UCSD-AML1 (cell line): ENCODE data around the gene NRXN2.
"Not testable (repeated sequence)": the region's sequence is repeated elsewhere in the genome, so short reads cannot be mapped to it uniquely, and the experiment has no call there.

Experiments used
- DNase-seq: peaks from one replicate; lab custom pipeline; 2025; ENCODE audit not compliant: unreplicated experiment; lab: John Stamatoyannopoulos, UW

NRXN2 gene

DNA sequence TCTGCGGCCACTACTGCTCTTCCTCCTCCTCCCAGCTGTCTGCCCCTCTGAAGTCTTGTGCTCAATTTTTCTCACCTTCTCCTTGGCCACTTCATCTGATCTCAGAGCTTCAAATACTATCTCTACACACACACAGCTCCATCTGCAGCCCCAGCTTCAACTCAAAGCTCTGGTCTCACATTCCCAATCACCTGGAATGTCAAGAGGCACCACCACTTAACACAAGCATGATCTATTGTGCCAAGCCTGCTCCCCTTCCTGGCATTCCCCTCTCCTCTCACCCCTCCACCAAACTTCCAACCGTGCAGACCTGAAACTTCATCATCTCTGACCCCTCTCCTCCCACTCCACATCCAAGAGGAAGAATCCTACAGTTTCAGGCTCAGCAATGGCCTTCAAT is 17.5 kb downstream of the NRXN2 start:
- DNase-seq, result no peak

DNA sequence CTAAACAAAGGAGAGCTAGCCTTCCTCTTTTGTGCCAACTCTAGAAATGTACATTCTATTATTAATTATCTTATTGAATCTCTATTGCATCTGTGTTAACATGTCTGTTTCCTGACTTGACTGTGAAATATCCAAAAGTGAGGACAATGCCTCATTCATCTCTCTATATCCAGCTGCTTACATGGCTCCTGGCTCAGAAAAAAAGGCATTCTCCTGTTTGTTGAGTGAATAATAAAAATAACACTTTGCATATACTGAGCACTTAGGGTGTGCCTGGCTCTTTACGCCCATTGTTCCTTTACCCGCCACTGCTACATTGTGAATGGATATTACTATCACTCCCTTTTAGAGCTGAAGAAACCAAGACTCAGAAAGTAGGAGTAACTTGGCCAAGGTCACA is 19.9 kb downstream of the NRXN2 start:
- DNase-seq, result no peak

DNA sequence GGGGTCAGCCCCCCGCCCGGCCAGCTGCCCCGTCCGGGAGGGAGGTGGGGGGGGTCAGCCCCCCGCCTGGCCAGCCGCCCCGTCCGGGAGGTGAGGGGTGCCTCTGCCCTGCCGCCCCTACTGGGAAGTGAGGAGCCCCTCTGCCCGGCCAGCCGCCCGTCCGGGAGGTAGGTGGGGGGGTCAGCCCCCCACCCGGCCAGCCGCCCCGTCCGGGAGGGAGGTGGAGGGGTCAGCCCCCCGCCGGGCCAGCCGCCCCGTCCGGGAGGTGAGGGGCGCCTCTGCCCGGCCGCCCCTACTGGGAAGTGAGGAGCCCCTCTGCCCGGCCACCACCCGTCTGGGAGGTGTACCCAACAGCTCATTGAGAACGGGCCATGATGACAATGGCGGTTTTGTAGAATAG is 21.0 kb downstream of the NRXN2 start:
- DNase-seq, result not testable (repeated sequence)

DNA sequence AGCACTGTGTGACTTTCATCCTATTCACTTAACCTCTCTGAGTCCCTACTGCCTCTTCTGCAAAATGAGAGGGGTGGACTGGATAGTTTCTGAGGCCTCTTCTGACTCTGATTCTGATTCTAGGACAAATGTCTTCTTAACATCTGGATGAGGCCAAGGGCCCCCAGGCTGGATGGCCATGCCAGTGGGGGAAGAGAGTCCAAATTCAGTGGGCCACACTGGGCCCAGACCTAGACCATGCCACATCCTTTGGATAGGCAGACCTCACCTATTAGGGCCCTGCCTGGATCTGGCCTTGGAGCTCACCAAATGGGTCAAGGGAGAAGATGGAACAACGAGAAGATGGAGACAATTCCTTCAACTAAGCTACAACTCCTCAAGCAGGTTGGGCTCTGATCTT is 24.6 kb downstream of the NRXN2 start:
- no peak for DNase-seq

DNA sequence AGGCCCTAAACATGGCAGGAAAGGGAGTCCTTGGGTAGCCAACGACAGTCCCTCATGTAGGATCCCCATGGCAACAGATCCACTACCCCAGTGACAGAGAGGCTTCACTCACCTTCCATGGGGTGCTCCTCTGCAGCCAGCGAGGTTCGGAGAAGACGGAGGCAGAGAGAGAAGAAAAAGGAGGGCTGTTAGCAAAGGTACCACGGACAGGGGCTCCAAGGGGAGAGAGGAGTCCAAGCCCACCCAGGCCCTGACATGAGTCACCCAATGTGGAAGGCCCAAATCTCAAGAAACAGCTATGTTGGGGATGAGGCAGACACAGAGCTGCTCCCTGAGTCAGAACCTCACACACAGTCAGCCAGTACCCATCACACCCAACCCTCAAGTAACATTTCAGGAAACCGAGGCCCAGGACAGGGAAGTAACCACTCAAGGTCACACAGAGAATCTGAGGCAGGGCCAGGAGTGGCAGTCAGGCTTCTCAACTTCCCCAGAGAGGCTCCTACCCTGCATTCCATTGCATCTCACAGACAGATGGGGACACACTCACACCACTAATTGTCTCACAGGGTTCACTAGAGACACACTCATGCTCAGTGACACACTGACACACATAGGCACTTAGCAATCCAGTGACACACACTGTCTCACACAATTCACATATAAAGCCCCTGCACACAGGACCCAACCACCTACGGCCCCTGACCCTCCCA is 25.2 kb downstream of the NRXN2 start:
- no peak for DNase-seq

DNA sequence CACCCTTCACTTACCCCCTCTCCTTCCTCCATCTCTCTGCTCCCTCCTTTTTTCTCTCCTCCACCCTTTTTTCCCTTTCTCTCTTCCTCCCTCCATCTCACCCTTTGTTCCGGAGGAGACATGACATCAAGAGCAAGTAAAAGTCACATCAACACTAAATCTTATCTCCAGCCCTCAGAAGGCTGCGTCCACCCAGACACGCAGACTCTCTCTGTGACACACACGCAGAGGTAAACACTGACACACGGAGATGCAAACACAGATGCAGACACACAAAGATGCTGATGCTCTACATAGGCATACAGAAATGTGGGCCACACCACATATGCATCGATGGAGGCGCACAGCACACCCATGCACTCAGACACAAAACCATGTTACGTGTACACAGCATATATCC is 27.0 kb downstream of the NRXN2 start:
- DNase-seq, result no peak

DNA sequence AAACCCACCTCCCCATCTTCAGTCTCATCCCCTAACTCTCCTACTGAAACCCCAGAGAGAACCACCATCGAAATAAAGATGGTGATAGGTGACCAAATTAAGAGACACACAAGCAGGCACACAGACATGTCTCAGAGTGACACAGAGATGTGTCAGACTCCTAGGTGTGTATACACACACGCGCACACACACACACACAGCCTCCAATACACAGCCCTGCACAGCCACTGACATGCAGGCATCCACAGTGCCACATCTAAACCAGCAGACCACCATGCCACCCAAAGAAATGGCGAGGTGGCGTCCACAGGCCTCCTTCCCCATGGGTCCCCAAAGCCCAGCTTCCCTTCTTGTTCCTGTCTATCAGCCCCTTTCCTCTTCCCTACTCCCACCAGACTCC is 27.4 kb downstream of the NRXN2 start:
- DNase-seq, result no peak

DNA sequence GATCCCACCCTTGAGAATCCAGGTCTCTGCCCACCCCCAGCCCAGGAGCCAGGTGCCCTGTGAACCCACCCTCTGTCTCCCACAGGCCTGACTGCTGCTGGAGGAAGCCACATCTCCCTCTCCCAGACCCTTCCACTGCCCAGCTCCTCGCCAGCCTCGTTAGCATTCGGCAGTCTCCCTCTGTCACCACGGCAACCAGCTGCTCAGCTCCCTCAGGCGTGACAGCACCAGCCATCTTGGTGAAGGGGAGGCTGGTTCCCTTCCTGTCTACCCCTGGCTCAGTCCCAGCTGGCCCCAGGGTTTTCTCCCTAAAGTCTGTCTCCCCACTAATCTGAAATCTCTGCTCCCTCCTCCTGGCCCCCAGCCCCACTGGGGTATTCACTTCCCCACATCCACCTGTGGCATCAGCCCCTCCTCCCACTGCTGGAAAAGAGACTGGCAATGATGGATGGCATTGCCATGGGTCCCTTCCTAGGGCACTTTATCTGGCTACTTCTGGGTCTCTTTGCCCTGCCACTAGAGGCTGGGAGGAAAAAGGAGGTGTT is 28.1 kb downstream of the NRXN2 start:
- no peak for DNase-seq

DNA sequence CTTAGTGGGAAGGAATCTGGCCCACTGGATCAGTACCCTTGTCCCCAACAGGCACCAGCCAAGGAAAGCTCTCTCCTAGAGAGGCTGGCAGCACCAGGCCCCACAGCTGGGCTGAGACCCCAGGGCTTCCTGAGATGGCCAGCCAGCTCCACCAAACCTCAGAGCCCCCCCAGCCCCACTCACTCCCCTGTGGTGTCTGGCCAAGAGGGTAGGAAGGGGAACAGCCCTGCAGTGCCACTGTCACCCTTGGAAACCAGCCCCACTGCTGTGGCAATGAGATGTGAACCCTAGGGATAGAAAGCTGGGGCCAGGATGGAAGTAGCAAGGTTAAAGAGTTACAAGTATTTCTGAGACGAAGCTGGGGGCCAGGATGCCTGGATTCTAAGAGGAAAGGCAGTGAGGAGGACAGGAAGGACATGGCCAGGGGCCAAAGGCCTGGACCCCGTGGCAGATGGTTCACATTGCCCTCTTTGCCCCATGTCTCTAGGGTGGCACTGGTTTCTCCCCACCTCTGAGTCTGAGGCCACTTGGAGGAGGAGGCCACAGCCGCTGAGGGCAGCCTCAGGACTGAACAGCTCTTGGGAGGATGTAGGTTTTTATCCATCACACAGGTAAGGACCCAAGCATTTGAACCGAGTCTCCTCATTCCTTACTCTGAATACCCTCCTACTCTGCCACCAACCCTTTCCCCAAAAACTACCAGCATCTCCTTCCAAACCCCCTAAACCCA is 28.8 kb downstream of the NRXN2 start:
- no peak for DNase-seq

DNA sequence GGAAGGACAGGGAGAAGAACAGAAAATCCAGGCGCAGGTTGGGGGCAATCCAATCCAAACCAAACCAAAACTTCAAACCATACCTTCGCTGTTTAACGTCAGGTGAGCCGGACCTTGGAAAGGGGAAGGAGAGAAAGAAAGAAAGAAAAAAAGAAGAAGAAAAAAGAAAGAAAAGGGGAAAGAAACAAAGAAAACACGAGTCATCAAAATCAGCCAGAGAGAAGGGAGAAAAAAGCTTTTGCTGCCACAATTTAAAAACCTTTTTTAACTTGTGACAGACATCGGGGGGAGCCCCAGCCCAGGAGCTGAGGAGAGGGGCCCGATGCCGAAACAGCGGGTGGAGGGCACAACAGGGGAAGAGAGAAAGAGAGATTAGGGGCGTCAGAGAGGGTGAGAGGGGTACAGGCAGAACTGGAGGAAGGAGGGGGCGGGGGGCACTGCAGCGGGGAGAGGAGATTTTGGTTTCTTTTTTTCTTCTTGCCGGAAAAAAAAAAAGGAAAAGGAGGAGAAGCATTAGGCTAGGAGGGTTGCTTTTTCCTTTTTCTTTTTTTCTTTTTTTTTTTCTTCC is 30.1 kb downstream of the NRXN2 start:
- no peak for DNase-seq

DNA sequence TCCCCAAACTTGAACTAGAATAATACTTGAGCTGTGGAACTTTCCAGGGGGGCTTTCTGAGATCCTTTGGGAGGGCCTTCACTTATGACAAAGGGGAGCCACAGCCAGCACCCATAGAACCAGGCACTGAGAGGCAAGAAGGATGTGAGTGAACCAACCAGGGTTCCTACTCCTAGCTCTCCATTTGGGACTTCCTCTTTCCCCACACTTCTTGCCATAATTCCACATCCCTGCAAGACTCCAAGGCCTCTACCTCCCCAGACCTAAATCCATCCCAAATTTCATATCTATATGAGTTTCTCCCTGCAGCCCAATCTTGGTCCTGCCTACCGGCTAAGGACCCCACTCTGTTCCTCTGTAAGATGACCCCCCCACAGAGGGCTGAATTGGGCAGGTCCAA is 31.5 kb downstream of the NRXN2 start:
- DNase-seq, result no peak

DNA sequence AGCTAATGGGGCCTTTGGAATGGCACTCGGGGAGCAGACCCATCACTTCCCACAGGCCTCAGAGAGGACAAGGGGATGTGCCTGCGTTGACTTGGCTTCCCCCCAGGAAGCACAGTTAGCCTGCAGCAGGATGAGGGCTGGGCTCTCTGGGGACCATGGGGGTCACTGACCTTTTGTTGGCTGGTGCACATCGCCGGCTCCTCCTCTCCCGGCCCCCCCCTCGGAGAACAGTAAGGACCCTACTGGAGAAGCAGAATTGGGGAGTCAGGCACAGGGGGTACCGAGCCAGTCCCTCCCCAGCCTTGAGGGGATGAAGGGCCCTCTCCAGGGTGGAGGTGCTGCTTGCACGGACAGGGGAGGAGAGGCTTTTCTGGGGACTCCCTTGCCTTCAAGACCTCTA is 32.8 kb downstream of the NRXN2 start:
- no peak for DNase-seq

DNA sequence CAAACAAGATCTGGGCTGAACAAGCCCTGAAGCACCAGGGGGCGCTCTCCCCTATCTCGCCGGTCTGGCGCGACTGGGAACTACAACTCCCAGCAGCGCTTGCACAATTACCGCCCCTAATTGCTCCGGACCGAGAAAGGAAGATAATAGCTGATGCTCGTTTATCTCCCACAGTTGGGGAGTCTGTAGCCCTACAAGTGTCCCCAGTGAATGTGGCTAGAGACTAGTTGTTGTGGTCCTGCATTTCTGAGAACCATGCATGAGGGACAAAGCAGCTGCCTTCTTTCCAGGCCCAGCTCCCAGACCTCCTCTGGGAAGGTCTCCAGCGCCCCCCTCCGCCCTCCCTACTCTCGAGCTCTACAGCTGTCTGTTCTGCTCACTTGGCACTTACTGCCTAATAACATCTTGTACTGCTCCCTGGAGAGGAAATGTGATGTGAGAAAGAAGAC is 34.4 kb downstream of the NRXN2 start:
- DNase-seq, result peak; percentile 89

DNA sequence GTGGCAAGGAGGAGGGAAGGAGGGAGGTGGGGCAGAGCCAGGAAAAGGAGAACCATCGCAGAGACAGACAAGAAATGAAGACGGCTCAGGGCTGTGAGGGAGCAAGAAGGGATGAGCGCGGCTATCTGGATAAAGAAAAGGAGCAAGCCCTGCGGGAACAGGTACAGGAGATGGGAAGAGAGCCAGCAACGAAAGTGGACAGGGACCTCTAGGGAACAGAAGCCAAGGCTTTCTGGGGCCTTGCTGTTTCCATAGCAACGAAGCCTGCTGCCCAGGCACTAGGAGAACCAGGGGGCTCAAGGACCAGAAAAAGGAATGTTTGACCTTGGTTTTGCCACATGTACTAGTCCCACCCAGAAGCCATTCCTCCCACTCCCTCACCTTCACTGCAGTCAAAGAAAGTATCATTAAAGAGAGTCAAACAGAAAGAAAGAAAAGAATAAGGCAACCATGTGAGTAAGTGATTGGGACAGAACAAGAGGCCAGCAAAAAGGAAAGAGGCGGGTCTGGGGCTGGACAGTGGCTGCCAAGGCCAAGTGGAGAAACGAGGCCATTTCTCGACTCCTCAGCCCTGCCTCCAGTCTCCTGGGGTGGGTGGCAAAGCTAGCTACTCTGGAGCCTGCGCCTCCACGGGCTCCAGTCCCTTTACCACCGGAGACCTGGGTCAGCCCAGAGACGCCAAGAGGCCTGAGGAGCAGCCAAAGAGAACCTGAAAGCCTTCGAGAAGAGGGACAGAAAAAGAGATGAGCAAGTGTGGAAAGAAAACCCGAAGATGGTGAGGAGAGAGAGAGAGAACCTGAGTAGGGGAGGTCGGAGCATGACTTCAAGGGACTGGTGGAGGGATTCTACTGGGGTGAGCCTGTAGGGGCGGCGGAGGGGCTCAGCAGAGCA is 35.1 kb downstream of the NRXN2 start:
- DNase-seq, result no peak

DNA sequence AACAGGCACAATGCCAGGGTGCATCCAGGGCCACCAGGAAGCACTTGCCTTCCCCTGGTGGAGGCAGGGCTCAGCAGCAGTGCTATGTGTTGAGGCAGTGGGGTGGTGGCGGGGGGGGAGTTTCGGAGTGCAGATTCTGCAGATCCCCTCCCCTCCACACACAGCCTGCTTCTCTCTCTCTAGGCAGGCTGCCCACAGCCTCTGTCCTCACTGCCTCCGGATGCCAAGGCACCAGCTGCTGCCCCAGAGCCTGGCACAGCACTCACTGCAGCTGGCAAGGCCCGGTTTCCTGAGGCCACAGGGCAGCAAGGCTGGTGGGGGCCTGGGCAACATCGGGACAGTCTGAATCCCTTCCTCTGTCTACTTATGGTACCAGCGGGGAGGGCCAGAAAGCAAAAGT is 35.8 kb downstream of the NRXN2 start:
- DNase-seq, result no peak

DNA sequence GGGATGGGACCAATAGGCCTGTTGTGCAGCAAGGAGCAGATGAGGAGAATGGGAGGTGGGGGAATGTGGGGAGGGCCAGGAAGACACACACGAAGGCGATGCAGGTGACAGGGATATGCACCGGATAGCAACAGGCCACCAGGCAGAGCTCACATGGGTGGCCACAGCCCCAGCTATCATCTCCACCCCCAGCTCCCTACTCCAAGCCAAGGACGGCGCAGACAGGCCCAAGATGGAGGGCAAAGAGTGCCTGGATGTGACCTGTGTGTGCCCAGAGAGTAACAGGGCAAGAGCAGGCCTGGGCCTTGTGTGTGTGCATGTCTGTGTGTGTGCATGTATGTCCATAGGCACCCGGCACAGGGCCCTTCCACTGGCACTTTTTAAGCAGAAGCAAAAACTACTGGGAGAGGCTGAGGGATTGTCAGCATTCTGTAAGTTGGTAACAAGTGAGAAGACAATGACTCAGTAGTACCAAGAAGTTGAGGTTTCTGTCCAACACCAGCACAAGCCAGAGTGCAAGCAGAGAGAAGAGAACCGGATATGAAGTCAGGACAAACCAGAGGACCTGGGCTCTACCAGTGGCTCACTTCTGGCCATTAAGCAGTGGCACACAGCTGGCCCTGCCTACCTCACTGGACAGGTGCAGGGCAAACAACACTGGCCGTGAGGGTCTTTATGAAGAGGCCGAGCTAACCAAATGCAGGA is 36.4 kb downstream of the NRXN2 start:
- no peak for DNase-seq

DNA sequence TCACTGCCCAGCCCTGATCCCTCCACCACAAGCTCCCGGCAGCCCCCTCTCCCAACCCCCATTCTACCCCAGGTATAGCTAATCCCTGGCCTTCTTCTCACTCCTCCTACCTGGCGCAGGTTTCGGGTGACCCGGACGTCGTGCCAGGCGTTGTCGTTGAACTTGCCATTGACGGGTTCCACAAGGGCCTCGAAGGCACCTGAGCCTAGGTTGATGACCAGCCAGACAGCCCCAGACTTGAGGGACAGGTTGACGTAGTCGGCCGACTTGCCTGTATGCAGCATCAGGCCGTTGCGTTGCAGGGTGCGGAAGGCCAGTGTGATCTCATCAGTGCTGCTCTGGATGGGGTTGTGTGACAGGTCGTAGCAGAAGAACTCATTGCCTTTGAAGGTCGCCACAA is 37.5 kb downstream of the NRXN2 start:
- no peak for DNase-seq

DNA sequence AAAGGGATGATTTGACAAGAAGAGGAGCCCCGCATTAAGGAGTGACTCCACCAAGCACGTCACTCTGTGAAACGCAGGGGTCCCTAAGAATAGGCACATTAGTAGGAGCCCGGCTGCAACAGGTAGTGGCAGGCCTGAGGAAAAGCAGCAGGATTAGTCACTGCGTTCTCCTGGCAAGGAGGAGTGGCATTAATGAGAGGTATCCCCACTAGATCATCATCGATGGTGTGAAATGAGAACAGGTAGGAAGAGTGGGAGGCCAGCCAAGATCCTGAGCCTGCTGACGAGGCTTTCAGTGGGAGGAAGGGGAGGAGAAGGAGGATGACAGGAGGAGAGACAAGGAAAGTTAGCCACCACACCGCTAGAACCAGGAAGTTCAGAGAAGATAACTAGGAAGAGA is 38.6 kb downstream of the NRXN2 start:
- DNase-seq, result no peak

DNA sequence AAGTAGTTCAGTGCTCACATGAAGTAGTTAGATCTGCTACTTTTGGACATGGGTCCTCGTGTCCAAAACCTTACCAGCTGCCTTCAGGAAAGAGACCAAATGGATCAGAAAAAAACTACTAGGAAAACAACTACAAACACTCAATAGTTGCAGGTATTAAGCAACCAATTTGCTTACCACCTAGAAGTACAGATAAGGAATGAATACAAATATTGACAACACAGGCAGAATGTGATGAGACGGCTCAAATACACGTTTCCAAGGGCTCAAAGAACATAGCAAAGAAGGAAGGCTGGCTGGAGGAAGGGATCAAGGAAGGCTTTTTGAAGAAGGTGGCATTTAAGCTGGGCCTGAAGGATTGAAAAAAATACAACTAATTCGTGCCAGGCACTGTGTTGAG is 41.8 kb downstream of the NRXN2 start:
- DNase-seq, result no peak

DNA sequence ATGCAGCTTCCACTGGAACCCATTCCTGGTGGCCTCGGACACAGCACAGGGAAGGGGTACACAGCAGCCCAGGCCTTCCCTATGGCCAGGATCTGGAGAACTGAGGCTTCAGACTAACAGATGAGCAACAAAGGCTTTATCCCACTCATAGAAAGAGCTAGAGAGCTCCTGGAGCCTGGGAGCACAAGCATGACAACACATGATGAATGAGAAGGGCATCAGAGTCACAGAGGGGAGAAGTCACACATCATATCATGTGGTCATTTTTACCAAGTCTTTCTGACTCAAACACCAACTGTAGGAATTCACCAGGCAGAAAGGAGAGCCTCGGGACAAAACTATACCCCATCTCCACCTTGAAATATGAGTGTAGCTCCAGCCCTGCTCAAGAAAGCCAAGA is 43.2 kb downstream of the NRXN2 start:
- DNase-seq, result no peak
